ENCODE data around the gene FBXW10B.
"Not testable (repeated sequence)": the region's sequence is repeated elsewhere in the genome, so short reads cannot be mapped to it uniquely, and the experiment has no call there.

Gene FBXW10B, protein sequence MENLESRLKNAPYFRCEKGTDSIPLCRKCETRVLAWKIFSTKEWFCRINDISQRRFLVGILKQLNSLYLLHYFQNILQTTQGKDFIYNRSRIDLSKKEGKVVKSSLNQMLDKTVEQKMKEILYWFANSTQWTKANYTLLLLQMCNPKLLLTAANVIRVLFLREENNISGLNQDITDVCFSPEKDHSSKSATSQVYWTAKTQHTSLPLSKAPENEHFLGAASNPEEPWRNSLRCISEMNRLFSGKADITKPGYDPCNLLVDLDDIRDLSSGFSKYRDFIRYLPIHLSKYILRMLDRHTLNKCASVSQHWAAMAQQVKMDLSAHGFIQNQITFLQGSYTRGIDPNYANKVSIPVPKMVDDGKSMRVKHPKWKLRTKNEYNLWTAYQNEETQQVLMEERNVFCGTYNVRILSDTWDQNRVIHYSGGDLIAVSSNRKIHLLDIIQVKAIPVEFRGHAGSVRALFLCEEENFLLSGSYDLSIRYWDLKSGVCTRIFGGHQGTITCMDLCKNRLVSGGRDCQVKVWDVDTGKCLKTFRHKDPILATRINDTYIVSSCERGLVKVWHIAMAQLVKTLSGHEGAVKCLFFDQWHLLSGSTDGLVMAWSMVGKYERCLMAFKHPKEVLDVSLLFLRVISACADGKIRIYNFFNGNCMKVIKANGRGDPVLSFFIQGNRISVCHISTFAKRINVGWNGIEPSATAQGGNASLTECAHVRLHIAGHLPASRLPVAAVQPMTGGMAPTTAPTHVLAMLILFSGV

DNA sequence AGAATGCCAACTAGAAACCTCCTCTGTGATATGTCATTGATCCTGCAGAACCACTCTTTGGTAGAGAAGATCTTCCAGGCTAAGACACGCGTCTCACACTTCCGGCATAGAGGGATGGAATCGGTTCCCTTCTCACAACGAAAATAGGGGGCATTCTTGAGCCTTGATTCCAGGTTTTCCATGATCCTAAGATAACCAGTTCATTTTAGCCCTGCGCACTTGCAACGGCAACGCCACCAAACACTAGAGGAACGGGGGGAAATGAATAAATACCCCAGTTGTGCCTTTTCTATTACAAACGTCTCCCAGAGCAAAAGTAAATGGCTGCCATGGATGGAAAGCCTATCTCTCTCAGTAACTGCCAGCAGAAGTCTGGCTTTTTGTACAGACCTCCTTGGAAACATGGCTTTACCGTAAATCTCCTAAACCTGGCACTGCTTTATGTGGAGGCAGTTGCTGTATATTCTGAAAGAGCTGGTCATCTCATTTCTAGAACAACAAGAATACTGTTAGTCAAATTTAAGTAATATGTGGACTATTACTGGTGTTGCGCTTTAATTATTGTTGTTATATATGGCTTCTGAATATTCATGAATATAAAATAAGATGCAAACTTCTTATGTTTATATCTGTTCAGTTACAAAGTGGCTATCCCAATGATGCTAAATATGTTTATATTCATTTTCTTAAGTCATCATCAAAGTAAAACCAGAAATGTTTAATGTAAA, at the start of gene FBXW10B:
FBXW10B (minus strand) TSS at position 374 of the 728 bp plus-strand sequence; CDS start at position 182, 192 bp downstream.
- not testable (repeated sequence) for ATAC-seq

DNA sequence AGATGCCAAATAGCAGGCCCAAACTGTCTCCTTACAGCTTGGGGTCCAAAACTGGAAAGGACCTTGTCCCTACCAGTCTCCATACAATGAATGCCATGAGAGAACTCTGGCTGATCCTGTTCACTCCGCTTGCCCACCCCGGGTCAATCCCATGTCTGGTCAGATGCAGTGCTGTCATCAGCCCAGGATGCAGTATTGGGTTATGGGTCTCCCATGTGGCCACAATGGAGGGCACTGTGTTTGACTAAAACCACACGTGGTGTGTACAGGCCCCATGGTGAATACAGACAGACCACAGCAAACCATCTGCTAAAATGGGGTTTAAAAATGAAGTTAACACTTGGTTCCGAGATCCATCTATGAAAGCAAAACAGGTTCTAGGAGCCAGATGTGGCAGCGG, 44.2 kb upstream of the FBXW10B start:
- no peak for ATAC-seq

DNA sequence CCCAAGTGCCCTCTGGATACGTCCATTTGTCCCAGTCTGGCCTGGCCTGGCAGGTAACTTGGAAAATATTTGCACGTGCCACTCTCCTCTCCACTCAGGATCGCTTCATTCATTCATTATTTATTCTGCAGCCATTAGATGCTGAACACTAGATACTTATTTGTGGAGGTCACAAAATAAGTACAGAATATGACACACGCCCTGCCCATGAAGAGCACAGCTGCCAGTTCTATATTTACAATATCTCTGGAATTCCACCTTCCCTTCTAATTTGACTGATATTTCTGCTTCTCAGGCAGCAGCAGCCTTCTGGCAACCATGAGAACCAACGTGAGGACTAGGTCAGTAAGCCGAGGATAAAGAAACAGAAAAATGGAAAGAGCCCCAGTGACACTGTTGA, 43.7 kb upstream of the FBXW10B start:
- no peak for ATAC-seq

DNA sequence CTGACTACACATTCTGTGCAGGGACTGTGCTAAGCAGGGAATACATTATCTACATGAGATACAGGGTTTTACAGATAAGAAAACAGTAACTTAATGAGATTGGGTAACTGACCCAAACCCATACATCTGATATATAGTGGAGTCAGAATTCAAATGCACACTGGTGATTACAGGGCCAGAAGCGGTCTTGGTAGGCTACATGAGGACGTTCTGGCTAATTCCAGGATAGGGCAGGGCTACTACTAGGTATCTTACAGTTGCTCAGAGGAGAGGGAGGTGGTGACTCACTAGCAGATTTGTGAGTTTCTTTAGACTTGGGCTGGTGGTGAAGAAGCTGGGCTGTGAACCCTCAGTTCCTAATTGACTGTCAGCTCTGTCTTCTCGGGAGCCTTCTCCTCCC, 43.2 kb upstream of the FBXW10B start:
- ATAC-seq = no peak

DNA sequence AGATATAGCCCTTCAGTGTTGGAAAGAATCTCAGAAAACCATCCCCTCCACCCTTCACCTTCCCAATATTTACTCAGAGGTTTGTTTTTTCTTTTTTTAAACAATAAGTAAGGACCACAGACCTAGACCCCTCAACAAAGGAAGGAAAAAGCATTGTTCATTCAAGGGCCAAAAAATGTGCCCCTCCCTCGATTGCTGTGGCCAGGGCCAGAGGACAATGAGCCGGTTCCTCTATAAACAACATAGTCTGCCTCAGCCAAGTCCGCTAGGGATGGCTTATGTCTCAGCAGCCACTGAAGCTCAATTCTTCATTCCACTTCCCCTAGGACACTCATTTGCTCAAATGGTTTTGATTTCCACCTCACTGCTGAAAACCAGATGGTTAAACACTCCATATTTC, 40.6 kb upstream of the FBXW10B start:
- no peak for ATAC-seq

DNA sequence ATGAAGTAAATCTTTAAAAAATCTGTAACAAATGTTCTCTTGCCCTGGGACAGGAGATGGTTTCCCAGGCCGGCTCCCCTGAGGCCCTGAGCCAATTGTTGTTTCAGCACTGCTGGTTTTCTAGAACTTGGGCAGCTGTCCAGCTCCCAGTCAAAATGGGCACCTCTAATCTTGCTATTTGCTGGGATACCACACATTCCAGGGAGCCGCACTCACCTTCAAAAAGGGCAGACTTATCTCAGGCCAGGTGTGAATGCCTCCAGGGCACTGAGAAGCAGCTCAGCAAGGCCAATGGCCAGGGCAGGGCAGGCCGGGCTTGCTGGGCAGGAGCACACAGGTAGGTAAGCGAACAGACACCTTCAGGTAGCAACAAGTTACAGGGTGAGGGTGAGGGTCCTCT, 40.2 kb upstream of the FBXW10B start:
- ATAC-seq = no peak

DNA sequence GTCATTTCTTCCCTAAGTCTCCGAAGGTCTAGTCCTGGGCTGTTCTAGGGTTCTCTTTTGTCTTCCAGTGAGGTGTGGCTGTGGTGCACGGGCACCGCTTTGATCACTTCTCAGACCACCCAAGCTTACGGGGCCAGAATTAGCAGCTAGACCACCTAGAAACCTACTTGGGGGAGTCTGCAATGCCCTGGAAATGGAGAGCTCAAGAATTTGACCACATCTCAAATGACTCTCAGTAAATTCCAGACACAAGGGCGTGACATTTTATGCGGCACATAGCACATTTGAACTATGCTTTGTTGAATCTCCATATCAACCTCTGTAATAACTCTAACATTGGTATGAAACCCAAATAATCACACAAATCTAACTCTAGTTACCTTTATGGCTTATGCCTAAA, 39.7 kb upstream of the FBXW10B start:
- ATAC-seq = no peak

DNA sequence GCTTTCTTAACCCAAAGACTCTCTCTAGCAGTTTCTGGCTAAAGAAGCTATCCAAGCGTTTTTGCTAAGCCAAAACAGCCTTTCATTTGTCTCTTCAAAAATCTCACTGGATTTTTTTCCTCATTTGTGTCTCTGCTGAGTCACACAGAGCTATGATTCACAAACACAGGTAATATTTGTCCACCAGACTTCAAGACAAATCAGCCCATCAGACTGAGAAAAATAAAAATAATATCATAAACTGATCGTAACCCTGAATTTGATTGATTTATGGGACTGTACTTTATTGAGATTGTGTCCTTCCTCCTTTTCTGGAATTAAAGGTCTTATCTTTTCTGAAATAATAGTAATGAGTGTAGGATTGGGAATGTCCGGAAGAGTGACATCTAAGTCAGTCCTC, 38.8 kb upstream of the FBXW10B start:
- ATAC-seq = no peak

DNA sequence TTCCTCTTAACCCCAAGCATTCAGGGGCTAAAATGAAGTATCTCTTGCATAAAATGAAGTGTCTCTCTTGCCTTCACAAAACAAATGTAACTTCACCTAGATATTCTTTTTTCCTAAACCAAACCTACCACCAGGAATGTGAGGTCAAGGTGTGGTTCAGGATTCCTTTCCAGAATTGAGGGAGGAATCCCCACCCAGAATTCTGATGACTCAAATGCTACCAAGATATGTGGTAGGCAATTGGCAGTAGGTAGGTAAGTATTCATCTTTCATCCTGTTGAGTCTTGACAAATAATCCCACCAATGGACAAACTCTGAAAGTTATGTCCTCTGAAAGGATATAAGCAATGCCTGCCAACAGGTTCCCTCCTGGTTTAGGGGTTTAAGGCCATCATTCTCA, 38.4 kb upstream of the FBXW10B start:
- no peak for ATAC-seq

DNA sequence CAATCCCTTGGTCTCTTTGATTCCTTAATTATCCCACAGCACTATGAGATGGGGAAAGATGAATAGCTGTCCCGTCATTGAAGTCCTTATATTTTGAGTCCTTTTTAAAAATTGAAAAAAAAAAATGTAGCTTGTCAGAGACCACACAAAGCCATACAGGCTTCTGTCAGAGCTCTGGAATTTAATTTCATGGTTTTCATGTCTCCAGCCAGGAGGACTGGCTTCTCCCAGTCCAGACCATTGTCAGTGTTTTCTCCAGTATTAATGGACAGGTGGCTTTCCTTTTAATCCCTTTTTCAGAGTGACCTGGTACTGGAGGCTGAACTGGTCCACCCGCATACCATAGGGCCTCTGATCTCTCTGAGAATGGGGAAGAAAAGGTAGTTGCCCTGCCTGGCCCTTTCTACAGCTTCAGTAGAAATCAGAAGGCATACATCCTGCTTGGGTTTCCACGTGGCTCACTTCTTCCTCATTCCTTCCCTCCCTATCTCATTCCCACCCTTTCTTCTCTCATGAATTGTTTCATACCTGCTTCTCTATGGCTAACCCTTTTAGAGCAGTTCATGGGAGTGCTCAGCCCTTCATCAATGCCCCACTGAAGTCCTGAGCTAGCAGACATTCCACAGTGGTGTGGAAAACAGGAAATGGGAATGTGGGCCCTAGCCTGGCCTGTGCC, 35.5 kb upstream of the FBXW10B start:
- no peak for ATAC-seq

DNA sequence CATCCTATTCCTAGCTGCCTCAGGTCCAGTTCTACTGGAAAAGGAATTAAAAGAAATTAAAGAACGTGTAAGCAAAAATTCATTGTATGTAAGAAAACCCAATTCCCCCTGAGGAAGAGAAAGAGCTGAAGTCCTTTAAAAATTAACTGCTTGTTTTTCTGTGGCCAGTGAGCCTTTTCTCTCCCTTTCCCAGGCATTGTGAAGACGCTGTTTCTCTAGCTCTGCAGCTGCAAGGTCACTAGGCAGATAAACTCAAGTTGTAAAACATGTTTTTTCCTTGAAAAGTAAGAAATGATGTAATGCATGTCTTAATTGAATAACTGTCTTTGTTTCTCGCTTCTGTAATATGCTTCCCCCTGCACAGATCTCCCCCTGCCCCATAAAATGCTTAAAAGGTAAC, 34.9 kb upstream of the FBXW10B start:
- ATAC-seq = not testable (repeated sequence)

DNA sequence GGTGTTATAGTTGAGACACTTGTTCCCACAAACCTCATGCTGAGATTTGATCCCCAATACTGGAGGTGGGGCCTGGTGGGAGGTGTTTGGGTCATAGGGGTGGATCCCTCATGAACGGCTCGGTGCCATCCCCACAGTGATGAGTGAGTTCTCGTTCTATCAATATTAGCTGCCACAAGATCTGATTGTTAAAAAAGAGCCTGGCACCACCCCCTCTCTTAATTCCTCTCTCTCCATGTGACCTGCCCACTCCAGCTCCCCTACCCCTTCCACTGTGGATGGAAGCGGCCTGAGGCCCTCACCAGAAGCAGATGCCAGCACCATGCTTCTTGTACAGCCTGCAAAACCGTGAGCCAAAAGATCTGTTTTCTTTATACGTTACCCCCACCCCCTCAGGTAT, 33.5 kb upstream of the FBXW10B start:
- no peak for ATAC-seq

DNA sequence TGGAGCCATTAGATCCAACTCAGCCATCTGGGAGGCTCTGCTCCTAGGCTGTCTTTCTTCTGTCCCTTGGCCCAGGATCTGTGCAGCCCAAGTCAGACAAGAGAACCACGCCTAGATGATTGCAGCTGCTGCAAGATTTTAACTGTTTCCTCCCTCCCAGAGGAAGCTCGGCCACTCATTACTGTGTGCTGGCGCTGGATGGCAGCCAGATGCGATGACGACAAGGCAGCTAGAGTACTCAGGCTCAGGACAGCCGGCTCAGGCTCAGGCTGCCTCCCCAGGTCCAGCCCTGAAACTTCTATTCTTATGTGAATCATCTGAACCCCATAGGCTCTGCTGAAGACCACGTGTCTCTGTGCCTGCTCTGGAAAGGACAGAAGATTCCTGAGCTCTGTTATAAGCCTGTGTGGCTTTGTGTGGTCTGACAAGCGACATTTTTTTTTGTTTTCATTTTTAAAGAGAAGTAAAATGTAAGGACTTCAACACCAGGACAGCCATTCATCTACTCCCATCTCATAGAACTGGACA, 32.1 kb upstream of the FBXW10B start:
- peak; percentile 59 to 80 for ATAC-seq

DNA sequence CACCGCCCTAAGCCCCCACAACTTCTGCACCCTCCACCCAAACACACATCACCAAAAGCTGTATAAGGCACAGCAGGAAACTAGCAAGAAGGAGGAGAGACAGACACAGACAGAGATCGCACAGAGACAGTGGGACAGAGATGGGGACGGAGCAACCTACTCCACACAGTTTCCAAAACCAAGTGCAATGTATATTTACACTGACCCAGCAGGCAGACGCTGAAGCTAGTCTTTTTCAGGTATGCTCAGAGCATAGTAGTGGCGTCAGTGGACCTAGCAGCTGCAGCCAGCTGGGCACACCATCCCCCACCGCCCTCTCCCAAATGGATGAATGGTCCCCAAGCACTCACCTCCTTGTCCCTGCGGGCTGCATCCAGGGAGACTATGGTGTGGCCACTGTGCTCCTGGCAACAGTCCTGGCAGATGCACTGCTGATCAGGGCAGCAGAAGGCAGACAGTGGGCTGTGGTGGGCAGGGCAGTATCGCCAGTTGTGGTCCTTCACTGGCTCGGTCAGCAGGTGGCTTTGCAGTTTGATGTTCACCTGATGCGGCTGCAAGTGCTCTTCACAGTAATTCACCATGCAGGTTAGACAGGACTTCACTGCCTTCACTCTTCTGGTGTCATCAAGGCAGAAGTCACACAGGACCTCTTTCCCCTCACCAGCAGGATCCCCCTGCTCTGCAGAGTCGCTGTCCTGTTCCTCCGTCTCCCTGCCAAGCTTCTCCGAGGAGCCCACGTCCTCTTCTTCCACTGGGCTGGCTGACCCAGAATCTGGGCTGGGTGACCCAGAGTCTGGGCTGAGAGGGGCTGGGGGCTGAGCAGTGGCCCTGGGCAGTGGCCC, 31.5 kb upstream of the FBXW10B start:
- ATAC-seq = peak in 1 of 2 donors; percentile 7

DNA sequence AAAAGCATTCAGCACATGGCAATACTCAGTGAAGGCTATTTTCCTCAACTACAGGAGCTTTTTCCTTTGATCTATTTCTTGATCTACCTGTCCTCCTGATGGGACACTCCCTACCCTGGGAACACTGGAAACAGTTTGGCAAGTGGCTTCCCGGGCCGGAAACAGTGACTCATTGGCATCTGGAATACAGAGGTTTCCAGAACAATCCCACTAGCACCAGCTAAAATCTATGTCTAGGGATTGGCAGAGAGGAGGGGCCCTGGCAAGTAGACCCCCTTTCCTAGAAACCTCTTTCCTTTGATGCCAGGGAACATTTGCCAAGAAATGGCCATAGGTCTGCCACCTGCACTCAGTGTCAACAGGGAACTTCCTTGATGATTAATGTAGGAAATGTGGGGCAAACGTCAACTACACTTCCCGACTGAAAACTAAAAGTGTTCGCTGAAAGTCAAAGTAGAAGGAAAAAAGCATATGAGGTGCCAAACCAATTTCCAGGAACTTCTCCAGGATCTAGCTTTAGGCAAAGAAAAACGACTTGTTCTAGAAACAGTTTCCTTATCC, 30.4 kb upstream of the FBXW10B start:
- ATAC-seq = no peak

DNA sequence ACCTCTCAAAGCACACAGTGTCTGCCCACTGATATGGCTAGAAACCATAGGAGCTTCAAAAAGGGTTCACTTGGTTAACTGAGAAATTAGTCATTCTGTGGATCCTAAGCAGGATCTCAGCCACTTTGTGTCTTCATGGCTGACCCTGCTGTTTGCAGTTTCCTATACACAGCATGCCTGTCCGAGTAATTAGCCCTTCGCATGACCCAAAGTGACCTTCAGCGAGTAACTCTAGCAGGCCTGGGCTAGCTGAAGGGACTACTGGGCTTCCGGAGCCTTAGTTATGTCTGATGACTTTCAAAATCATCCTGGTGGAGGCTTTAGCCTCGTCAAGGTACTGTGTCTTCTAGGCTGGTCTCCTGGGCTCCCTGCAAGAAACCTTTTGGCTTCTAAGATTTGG, 28.9 kb upstream of the FBXW10B start:
- ATAC-seq = no peak

DNA sequence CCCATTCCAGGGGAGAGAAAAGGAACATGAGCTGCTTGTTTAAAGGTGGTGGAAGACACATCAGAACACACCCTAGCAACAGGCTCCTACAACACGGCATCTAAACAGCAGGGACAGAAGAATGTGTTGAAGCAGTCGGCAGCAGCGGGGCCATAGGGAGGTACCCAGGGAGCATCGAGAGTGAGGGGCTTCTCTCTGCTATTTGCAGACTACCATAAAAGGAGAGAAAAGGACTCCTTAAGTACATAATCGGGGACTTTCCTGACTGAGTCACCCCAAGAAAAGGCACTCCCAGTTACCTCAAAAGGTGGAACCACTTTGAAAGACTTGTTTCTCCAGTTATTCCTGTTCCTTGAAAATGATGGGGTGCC, 26.4 kb upstream of the FBXW10B start:
- ATAC-seq = peak; percentile 51 to 53

DNA sequence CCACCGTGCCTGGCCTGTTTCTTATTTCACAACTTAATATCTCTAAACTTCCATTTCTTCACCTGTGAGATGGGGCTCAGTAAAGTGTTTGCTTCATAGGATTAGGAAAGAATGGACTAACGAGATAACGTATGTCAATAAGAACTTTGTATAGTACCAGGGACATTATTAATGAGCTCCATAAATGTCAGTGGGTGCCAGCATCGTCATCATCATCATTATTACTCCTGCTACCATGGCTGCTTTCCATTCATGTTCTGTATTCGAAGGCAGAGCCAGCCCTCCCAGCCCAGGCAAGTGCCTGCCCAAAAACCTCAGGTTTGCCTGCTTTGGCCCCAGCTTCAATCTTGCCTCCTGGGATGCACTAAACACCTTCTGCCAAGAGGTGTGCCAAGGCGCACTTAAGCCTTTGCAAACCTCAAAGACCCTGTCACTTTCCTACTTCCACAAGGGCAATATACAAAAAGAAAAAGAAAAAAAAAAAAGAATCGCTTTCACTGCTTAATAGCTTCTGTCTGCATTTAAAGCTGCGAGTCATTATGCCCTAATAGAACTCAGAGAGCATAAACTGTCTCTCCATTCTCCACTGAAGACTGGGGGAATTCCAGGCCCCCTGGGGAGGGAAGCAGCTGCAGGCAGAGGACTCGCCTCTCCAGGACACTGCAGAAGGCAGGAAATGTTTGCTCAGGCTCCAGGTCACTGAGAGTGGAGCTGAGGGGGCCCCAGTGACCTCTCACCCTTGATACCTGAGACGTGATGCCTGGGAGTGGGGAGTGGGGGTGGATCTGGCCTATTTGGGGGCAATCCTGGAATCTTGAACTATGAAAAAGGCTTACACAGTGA, 25.8 kb upstream of the FBXW10B start:
- peak in 1 of 2 donors; percentile 23 for ATAC-seq

DNA sequence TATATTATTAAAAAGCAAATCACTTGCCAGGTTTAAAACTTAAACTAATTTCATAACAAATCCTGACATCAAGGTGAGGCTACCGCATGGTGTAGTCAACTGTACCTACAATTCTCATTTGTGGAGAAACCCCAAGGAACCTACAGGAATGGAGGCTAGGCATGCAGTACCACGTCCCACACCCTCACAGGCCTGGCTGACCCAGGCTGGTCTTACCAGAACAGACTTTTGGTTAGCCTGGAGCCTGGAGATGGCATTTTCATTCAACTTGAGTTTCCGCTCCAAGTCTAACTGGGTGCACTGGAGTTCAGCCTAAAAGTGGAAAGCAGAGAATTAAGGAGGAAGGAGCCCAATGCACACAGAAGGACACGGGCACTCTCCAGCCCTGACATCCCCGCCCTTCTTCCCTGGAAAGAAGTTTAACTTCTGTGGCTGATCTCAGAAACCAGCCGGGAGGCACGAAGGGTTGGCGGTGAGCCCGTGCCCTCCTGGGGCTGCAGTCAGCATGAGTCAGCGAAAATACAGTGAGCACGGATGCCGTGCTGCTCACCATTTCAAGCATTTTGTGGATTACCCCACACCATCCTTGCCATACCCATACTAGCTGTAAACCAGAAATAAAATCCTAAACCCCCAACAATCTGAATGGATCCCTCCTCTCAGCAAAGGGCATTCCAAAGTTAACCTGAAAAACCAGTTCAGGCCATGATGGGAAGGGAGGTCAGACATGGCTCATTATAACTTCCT, 23.2 kb upstream of the FBXW10B start:
- not testable (repeated sequence) for ATAC-seq

DNA sequence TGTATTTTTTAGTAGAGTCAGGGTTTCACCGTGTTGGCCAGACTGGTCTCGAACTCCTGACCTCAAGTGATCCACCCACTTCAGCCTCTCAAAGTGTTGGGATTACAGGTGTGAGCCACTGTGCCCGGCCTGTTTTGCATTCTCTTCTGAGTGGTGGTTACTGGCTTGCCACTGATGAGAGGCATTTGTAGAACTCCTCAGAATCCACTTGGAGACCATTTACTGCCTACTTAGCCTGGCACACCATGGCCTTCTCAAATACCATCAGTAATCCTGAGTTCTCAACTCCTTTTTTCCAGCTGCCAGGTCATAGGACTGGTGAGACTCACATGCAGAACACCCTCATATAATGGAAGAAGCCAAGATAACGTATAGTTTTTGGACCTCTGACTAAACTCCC, 22.5 kb upstream of the FBXW10B start:
- not testable (repeated sequence) for ATAC-seq

All from activated CD4-positive, CD25-positive, alpha-beta regulatory T cell treated with anti-CD3 and anti-CD28 coated beads, Interleukin-2, amount 50 U/mL, for 24 hours (primary cell).